PFSK-1 (cell line): ENCODE measurements around the gene TTC21A.

Source experiments
- FOXP2 ChIP-seq: optimal IDR thresholded peaks from 2 replicates; pipeline ENCODE3; 2011; ENCODE audit warnings: borderline replicate concordance, control low read depth, inconsistent platforms; ENCODE audit not compliant: insufficient read depth; ENCODE audit errors: extremely low read length, extremely low read depth
- POLR2AphosphoS5 ChIP-seq: IDR thresholded peaks from 2 replicates; pipeline ENCODE4 v1.6.1; 2012; ENCODE audit warnings: low read depth, mild to moderate bottlenecking, control low read depth, low read length, moderate library complexity
- REST ChIP-seq, 2 experiments: IDR thresholded peaks; 2 replicates each; pipeline versions ENCODE4 v1.6.1 to v1.8.0; 2011 to 2012; ENCODE audit warnings: low read depth in 2 of 2, low read length in 2 of 2, control low read depth in 1 of 2, inconsistent platforms in 1 of 2, mild to moderate bottlenecking in 1 of 2, moderate library complexity in 1 of 2; ENCODE audit not compliant: insufficient read depth in 1 of 2
- SIN3A ChIP-seq: IDR thresholded peaks from 2 replicates; pipeline ENCODE4 v1.6.1; 2012; ENCODE audit warnings: mild to moderate bottlenecking, low read length, moderate library complexity, borderline replicate concordance; ENCODE audit not compliant: insufficient read depth
- TAF1 ChIP-seq: IDR thresholded peaks from 2 replicates; pipeline ENCODE4 v1.6.1; 2012; ENCODE audit warnings: low read length, control low read depth, borderline replicate concordance; ENCODE audit not compliant: insufficient read depth

Gene TTC21A

GRCh38 chr3:39150148-39150802, 42.8 kb downstream of the TTC21A start:
- TF ChIP-seq SIN3A = no peak
- TF ChIP-seq TAF1 = no peak
- TF ChIP-seq REST (IDR thresholded peaks at IDR 0.05; ENCODE audit: insufficient read depth in 1 of 2, low read depth in 2 of 2, low read length in 2 of 2) = no peak
- no peak for TF ChIP-seq FOXP2
- no peak for TF ChIP-seq POLR2AphosphoS5

- TF ChIP-seq POLR2AphosphoS5 (peak; percentile 34; the same call in 1 of the 2 replicates), TAF1 (no peak), FOXP2 (no peak), REST (IDR thresholded peaks at IDR 0.05; ENCODE audit: insufficient read depth in 1 of 2, low read depth in 2 of 2, low read length in 2 of 2) (no peak), SIN3A (peak; percentile 38; the same call in 1 of the 2 replicates)
Measured at GRCh38 chr3:39150803-39151631, 43.5 kb downstream of the TTC21A start.

GRCh38 chr3:39153977-39154279, 46.4 kb downstream of the TTC21A start:
- TF ChIP-seq SIN3A (no peak), FOXP2 (no peak), REST (IDR thresholded peaks at IDR 0.05; ENCODE audit: insufficient read depth in 1 of 2, low read depth in 2 of 2, low read length in 2 of 2) (no peak), TAF1 (no peak), POLR2AphosphoS5 (no peak)

GRCh38 chr3:39154280-39155021, 47.0 kb downstream of the TTC21A start:
- TF ChIP-seq TAF1 = no peak
- TF ChIP-seq REST (IDR thresholded peaks at IDR 0.05; ENCODE audit: insufficient read depth in 1 of 2, low read depth in 2 of 2, low read length in 2 of 2) = no peak
- no peak for TF ChIP-seq SIN3A
- TF ChIP-seq FOXP2 = no peak
- TF ChIP-seq POLR2AphosphoS5 = no peak
